HPDE6-E6E7 (cell line): ENCODE data around the gene CD44.

Experiments used
- DNase-seq: peaks from one replicate; pipeline ENCODE4 v3.0.0; 2011; ENCODE audit warnings: missing footprints; ENCODE audit errors: extremely low spot score

CD44 gene

DNA sequence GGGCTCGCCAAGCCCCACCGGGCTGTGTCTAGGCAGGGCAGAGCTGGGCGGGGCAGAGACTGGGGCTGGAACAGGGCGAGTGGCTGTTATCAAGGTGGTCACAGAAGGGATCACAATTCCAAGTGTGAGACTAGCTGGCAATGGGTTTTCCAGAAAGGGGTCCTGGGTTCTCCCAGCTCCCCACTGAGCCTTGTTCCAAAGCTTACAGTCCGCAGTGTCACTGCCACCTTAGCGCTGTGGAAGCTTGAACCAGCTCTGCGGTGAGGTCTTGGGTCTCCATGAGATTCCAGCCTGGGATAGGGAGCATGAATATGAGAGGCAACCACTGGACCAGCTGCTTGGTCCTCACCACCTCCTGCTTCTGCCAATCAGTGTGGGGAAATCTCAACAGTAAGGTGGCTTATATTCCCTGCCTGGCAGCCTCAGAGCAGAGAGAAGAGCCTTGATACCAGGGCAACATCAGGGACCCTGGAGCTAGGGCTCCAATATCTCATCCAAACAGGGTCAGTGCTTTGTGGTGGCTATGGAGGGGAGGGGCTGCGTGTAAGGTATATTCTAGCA, 831 bp downstream of the CD44 start:
- DNase-seq: no peak

DNA sequence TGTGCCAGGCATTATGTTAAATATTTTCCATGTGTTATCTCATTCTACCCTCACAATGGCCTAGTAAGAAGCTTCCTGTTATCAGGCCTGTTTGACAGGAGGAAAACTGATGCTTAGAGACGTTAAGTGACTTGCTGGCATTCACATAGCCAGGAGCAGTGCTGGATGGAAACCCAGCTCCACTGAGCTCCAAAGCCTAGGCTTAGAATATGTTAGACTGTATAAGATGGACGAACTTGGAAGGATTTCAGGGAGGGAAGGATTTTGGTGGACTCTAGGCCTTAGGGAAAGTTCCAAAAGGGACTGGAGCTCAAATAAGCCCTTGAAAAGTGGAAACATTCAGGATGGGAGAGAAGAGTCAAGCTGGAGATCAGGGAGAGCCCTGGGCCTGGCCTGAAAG, 2.1 kb downstream of the CD44 start:
- no peak for DNase-seq

DNA sequence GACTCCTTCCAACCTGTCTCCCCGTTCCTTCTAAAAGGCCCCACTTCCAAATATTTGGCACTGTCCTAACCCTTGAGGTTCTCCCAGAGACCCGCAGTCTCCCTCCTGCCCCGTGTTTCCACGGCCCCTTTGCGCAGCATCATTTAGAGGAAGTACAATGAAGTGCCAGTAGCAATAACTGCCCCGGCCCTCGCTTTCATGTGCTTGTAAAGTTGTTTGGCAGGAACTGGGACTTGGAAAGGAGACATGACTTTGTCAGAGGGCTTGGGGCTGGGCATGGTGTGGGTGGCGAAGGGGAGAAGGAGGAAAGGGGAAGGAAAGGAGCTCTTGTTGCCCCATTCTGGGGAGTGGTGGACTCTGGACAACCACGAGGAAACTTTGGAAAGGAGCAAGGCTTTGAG, 2.6 kb downstream of the CD44 start:
- no peak for DNase-seq

DNA sequence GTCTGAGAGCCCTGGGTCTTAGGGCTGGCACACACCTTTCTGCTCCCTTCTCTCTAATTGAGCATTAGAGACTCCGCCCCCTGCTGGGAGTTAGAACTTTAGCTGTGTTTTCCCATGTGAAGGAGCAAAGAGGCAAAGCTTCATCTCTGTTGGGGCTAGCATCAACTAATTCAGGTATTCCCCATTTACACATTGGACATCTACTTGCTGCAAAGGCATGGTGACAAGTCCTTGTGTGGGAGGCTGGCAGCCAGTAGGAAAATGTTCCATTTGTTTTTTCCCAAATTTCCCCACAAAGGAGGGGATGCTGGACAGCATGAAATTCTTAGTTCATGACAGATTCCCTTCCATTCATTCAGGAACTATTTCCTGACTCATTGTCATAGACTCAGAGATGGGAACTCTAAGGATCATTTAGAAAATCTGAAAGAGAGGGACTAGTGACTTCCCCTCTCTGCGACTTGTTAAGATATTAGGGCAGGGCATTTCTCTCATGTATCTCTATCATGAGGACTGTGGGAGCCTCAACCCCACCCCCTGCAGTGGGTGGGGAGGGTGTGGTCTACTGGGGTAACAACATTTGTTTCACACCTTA, 3.6 kb downstream of the CD44 start:
- DNase-seq: no peak

DNA sequence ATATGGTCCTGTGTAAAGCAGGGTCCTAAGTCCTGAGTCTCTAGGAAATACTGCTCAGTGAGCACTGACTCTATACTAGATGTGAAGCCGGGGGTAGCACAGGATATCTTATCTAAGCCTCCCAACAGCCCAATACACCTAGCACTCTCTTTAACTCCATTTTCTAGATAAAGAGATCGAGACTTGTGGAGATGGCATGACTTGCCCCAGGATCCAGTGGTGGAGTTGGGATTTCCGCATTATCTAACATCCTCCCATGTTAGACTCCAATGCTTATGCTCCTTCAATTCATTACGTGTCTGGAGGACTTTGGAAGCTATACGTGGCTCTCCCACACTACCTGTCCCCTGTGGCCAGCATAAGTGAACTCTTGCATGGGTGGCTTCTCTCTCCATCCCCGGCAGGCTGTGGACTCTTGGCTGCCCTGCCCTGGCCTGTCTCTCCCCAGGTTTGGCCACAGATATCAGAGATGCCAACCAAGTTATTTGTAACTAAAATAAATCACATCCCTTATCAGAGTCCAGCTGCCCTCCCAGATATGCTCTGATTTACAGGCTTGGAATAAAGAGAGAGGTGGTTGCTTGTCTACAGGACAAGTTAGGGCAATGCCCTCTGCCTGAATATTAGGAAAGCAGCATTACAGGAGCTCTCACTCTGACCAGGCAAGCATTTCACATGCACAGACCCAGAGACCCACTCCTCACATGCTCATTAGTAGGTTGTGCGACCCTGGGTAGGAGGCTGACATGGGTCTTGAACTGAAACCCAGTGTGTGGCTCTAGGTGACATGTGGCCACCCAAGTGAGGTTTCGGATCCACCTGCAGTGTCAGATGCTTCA, 4.5 kb downstream of the CD44 start:
- no peak for DNase-seq

DNA sequence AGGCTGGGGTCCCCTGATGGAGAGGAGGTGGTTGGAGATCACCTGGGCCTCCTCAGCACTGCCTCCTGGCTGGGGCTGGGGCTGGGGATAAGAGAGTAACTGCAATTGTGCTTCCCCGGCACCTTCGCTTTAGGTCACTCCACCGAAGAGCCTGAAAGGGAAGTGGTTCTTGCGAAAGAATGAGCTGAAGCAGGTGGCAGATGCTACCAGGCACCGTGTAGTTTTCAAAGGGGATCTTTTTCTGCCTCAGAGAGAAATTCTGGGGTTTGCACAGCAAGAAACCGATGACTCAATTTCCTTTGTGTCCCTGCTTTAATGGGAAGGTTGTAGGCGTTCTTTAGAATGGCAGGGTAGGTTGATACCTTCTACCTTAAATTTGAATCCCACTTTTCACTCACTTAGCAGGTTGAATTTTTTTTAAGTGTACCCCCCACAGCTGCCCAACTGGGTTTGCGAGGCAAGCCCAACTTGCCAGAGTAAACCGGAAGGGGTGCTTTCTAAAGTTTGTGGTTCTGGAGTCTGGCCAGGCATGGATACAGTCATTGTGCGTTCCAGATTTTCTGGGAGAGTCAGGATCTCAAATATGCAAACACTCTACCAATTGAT, 5.3 kb downstream of the CD44 start:
- no peak for DNase-seq

DNA sequence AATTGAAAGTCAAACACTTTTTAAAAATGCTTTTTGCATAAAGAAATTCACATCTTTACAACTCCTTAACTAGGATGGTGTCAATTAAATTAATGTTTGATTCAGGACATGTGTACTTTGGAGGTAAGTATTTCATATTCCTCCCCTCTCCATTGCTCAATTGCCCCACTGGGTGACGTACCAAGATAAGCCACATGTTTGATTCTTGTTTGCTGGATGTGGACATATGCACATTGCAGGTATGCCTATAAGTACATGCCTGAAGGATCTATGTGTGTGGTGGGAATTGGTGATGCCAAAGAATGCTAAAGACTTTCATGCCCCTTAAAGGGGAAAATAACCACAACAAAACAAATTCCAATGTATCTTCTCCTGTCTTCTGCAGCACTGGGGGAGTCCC, 5.8 kb downstream of the CD44 start:
- no peak for DNase-seq

DNA sequence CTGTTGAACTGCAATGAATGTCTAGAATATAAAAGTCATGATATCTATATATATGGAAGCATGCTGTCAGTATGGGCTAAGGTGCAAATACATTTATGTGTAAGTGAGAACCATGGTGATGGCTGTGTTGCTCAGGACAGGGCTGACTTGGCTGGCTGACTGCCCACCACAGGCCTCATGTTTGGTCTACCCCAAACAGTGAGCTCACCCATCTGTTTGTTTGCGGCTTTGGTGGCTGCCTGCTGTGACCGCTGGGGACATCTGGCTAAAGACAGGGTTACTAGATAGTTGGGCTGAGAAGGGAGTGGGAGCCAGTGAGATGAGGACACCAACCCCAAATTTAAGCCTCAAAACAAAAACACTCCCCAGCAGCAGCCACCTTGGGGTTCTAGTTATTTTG, 6.3 kb downstream of the CD44 start:
- no peak for DNase-seq

DNA sequence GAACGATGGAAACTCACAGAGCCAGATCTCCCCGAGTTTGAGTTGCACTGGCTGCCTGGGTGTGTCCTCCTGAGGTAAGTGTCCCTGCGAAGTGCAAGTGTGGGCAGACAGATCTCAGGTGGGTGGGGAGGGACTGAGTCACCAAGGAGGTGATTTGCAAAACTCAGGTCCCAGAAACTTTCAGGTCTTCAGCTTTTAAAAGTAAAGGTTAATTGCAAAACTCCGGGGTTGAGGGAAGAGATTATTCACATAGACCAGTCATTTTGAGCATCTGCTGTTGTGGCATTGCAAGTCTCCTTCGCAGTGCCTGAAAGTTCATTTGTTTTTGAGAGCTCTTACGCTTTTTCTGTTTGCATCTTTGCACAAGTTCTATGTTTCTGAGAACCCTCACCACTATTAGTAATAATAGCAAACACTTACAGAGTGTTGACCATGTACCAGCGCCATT, 7.1 kb downstream of the CD44 start:
- DNase-seq: no peak

DNA sequence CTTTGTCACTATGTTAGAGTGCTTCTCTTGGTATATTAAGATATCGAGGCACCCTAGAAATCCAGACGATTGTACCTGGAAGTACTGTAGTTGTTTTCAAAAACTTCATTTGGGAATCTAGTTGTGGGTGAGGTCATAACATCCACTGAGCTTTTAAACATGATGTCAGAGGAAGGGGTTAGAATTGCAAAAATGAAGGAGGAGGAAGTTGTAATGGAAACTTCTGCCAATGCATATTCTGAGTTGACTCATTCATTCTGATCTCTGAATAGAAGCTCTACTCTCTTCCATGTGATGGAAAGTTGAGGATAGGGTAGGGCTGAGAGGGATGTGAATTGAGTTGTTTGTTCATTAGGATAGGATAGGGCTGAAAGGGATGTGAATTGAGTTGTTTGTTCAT, 7.7 kb downstream of the CD44 start:
- no peak for DNase-seq

DNA sequence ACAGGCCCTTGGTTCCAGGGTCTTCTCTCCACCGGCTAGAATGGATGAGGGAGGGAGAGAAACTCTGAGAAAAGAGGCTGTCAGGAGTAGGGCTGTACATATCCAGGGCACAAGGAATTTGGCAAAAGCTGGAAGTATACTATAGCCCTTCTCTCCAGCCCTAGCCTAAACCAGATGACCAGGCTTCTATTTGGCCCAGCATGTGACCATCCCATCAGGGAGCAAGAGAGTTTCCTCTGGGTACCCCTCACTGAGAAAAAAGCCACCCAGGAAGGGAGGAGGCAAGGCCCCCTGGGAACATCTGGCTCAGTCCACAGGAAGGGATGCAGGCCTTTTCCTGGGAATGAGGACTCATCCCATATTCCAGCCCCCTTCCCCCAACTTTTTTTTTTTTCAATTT, 8.3 kb downstream of the CD44 start:
- DNase-seq: no peak

DNA sequence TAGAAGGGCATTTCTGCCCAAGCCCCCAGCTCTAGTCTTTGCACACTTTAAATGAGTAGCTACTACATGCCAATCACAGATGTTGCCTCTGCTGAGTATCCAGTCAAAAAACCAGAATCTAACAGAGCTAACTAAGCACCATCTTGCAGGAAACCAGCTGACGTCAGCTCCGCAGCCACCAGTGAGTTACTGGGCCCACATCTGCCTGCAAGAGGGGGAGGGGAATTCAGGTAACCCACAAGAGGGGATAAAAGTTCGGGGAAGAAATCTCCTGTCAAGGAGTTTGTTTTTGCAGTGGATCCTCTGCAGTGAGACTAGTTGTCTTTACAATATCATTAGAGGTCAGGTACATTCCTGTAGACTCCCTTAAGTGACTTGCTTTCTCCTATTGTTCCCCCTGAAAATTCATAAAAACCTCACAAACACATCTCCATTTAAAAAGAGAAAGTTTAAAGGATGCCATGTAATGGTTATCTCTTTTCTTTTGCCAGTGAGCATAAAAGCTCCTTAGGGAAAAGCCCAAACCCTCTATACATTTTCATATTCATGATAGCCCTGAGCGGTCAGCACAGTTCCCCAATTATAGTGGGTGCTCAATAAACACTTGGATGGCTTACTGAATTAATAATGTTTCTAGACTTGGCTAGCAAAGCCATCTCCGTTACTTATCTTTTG, 9.3 kb downstream of the CD44 start:
- DNase-seq: no peak

DNA sequence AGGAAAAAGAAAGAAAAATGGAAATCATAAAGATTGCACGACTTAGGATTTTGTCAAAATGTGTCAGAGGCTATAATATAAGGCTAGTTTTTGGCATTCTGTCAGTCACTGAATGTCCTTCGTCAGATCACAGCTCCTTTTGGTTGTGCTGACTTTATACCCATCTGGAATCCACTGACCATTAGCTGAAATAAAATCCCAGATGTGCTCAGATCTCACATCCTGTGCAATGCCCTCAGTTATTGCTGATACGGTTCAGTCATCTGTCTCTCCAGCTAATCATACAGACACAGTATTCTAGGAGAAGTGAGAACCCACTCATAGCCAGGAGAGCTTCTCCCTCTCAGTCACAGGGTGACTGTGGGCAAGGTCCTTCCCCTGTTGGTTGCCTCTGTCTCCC, 11.5 kb downstream of the CD44 start:
- DNase-seq: no peak

DNA sequence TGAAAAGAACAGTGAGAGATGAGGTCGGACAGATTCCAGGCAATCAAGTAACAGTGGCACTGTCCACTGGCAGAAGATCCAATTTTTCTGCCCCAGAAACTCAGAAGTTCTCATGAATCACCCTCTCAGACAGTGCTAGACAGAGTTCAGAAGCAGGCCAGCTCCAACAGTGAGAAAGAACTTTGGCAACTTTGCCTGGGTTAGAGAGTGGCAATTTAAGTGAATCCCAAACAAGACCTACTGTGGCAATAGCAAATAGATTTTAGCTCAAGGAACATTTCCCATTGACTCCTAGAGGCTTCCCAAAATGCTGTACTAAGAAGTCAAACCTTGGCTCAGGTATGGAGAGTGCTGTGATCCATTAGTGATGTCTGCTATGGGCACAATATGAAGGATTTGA, 12.3 kb downstream of the CD44 start:
- DNase-seq: no peak

DNA sequence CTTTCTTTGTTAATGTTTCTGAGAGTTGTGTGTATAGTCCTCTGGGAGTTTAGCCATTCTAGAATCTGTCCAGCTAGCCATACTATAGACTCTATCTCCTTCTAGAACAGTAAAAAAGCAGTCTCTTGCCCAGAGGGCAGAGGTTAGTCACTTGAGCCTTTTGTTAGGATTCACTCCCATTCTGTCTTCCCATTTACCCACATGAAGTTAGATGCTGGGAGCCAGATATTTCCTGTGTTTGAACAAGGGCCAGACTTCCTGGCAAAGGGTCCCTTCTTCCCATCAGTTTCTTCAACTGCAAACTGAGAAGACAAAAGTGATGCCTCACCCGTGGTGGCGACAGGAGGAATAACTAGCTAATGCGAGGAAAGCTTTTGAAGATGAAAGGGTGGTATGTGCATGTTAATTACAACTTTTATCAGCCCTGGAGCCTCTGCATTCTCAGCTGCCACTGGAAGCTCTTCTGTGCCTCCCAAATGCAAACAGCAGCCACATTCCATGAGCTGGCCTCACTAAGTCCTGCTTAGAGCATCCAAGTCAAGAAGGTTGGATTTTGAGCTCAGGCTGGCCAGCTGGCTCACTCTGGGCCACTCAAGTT, 12.8 kb downstream of the CD44 start:
- no peak for DNase-seq

DNA sequence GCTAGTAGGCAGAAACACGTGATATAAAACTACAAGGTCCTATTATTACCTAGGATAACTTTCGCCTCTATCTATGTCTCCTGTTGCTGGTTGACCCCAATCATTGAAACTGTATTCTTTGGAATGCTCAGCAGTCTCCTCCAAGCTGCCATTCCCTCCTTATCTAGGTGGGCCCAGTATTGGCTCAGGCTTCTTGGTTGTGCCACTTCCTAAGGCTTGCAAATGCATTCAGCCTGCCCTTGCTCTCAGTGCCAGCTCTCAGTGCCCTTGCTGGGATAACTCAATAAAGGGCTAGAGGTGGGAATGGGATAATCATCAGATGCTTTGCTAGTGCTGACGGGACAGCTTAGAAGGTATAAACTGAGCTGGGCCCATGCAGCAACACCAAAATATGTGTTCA, 13.6 kb downstream of the CD44 start:
- no peak for DNase-seq

DNA sequence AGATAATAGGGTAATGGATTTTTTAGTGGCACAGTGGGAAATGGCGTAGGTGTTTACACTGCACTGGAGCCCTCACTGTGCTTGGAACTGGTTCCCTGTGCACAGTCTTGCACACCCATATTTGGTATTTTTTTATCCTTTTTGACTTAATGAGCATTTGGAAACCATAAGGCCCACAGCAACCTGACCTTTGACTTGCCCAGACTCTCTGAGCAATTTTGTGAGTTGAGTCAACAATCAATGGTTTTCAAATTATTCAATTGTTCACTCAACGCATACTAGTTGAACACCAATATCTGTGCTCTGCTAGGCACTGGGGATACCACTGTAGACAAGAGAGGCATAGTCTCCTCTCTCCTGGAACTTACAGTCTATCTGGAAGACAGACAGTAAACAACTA, 14.3 kb downstream of the CD44 start:
- no peak for DNase-seq

DNA sequence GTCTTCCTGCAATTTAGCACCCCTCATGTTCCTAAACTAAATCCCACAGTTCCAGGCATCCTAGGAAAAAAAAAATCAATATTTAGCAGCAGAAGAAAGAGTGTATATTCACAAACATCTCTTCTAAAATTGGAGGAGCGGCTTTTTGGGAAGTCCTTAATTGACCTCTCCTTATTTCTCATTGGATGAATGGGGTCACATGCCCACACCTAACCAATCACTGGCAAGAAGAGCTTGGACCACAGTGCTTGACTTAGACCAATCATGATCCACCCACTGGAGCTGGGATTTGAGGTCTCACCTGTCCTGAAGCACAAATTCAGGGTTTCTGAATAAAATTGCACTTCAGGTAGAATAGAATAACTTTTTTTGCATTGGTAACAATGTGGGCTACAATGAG, 16.0 kb downstream of the CD44 start:
- DNase-seq: no peak

DNA sequence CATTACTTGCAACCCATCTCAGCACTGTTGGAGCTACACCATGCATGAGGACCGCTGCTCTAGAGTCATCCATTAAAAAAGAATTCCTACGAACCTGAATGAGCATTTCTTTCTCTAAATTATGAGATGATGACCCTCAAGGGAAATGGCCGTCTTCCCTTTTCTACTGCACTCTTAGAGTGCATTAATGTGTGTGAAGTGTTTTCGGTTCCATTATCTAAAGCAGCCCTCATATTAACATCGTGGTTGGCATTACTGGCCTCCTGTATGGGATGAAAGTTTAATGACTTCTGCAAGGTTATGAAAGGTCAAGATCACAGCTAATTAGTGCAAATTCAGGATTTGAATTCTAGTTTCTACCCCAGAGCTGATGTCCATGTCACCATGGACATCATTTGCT, 16.7 kb downstream of the CD44 start:
- no peak for DNase-seq

DNA sequence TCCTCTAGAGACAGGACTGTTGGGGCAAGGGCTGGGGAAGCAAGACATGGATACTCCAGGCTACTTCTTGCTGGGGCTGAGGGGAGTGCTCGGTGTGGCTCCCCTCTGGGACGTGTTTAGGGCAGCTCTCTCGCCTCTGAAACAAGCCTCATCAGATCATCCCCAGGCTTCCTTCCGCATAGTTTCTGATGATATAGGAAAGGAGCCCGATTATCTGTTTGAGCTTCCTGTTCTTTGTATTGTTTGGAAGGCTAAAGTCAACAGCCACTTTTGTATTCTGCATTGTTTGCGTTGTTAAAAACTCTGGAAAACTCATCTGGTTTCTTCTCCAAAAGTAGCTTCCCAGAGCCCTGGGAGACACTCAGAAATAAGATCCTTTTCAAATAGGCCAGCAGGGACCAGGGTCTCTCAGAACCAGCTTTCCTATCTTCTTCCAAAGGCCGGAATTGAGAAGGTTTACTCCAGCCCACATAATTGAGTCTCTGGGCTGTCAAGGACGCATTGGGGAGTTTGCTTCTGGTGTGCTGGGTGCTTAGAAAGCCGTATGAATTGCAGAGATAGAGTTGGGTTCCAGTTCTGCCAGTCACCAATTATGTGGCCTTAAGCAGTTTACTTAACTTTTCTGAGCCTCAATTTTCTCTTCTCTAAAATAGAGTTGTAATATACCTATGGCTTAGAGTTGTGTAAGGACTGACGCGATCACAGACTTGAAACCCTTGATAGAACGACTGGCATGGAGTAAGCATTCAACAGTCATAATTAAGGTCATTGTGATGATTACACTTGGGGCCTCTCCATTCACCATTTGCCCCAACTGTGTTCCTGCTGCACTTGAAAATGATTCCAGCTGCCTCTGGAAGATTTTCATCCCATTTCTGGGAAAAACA, 19.1 kb downstream of the CD44 start:
- no peak for DNase-seq
